ENCODE data around the gene TSPAN32. TPM values are rescaled to one million over a fixed set of nuclear protein-coding genes. Genes with fewer than 3 reads are reported as not detected.

The TSPAN32 gene
- total RNA-seq, 2 donors from 2014 or later, result 8.1 to 14.8 TPM

DNA sequence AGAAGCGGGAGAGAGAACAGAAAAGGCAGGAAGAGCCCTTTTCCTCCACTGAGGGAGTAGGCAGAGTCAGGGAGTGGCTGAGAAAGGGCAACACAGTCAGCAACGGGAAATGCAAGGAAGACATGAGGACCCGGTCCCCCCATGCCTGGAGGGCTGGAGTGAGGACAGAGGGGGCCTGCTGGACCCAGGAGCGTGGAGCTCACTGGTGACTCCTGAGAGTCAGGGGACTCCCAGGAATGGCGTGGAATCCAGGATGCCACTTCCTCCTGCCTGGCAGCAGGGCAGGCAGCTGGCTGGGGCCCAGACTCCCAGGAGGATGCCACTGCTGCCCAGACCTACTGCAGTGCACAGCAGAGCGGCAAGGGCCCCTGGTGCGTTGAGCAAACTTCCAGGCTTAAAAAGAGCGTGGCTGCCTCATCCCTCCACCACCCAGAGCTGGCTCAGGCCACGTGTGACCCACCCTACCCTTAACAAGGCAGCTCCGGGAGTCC is 11.4 kb upstream of the TSPAN32 start:
- peak overlapping the region; percentile 36 for H3K27ac Mint-ChIP-seq
- no peaks in the 10 kb centered on the region for H3K27me3 Mint-ChIP-seq
- H3K36me3 Mint-ChIP-seq (ENCODE audit: low read depth), result no peaks in the 10 kb centered on the region
- no peaks in the 10 kb centered on the region for H3K9me3 Mint-ChIP-seq
- ATAC-seq (replicated peaks), result no peak
- no peak overlapping the region for H3K4me3 Mint-ChIP-seq
- peaks cover 9% of the 10 kb centered on the region for H3K4me1 Mint-ChIP-seq

DNA sequence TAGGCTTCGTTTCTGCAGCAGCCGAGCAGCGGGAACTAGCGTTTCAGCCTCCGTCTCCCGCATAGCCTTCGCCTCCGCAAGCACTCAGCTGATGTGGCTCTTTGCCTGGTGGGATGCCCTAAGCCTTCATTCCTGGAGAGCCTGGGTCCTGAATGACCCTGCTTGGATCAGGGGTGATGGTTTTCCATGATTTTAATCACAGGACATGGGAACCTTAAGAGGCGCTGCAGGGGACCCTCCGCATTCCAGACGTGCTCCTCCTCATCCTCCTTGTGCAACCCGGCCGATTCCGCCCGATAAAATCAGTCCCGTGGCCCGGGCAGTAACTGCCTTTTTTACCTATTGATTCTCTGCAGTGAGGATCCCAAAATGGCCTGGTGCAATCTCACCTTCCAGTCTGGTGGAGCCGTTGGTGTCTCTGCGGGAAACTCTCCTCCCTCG is 8.3 kb upstream of the TSPAN32 start:
- H3K36me3 Mint-ChIP-seq (ENCODE audit: low read depth), result no peaks in the 10 kb centered on the region
- H3K27me3 Mint-ChIP-seq, result no peaks in the 10 kb centered on the region
- no peak overlapping the region for H3K27ac Mint-ChIP-seq
- H3K4me3 Mint-ChIP-seq, result no peak overlapping the region
- H3K9me3 Mint-ChIP-seq, result no peaks in the 10 kb centered on the region
- H3K4me1 Mint-ChIP-seq, result peaks cover 19% of the 10 kb centered on the region
- no peak for ATAC-seq (replicated peaks)

DNA sequence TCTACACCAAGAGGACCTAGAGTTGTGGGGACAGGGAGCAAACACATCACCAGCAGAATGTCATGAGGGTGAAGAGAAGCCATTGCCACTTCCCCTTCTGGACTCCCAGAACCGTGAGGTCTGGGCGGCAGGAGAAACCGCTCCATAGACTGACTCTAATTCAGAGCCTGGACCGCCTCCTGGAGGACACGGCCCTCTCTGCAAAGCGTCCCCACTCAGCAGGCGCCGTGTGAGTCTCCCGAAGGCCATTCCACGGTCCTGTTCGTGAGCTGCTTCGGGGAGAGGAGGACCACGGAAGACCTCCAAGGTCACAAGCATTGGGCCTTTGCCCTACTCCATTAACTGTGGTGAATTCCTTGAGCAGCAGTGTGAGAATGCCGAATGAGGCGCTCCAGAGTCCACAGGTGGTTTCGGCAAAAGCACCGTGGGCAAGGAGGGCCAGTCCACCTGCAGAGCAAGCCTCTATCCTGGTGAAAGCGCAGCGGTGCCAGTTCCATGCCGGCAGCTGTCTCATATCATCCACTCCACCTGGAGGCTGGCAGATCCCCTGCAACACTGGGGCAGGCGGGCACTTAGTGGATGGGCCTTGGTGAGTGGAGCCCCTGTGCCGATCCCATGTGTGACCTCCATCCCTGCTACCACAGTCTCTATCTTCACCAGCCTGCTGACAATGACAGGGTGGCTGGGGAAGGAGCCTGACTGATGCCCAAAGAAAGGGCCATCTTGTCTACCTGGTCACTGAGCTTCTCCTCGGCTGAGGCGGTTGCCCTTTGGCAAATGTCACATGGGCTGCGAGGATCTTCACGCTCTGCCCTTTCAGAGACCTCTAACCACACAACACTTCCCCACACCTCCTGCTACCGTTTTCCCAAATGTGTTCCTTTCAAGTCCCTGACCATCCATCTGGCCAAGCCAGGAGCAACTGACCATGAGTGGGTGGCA is 7.6 kb upstream of the TSPAN32 start:
- ATAC-seq (replicated peaks), result no peak
- Mint-ChIP-seq H3K9me3 (no peaks in the 10 kb centered on the region), H3K4me1 (peaks cover 19% of the 10 kb centered on the region), H3K27ac (no peak overlapping the region), H3K36me3 (ENCODE audit: low read depth) (no peaks in the 10 kb centered on the region), H3K4me3 (no peak overlapping the region), H3K27me3 (no peaks in the 10 kb centered on the region)

DNA sequence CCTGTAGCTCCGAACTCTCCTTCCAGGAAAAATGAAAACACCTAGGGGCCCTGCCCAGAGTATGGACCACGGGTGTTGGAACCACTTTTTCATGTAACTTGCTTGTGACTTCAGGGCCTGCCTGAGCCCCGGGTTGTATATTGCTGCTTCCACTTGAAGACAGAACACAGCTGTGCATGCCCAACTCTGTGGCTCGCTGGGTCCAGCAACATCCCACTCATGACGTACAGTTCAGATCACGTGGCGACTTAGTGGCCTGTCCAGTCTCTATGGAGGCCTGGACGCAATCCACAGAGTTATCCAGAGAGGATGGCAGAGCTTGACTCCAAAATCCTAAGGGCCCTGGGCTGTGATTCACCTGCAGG is 6.9 kb upstream of the TSPAN32 start:
- H3K36me3 Mint-ChIP-seq (ENCODE audit: low read depth), result no peaks in the 10 kb centered on the region
- no peak overlapping the region for H3K4me3 Mint-ChIP-seq
- peaks cover 13% of the 10 kb centered on the region for H3K4me1 Mint-ChIP-seq
- no peak overlapping the region for H3K27ac Mint-ChIP-seq
- H3K9me3 Mint-ChIP-seq, result no peaks in the 10 kb centered on the region
- H3K27me3 Mint-ChIP-seq, result no peaks in the 10 kb centered on the region
- no peak for ATAC-seq (replicated peaks)

DNA sequence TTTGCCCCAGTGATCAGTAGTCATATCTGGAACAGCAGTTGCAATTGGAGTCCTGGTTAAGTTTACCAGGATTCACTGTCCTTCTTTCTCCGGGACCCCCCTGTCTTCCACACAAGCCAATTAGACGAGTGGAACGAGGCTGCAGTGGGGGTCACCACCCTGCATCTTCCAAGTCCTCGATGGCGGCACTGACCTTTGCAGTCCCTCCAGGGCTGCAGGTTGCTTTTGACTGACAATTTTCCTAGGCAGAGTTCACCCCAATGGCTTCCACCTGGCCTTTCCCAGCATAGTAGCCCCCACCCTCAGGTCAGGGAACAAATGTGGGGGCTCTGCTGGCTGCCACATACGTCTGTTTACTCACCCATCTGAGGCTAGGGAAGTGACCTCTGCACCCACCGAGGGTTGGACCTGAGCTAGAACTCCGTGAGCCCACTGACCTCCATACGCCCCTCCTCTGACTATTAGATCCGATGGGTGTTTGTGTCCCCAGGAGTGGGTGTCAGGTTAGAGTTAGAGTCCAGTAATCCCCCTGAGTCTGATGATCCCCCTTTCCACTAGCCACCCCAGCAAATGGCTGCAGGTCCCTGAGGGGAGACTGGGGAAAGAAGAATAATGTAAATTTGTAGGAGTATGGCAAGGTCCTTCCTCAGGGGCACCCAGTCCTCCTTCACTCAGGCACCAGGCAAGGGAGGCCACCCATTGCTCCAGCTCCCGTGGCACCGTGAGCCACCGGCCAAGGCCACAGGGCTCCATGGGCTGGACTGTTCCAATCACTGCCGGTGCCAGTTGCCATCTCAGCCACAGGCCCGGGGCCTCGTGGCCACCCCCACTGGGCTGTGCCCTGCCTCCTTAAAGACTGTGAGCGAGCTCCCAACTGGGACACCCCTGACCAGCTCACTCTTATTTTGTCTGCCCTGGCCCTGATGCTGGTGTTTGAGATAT is 5.6 kb upstream of the TSPAN32 start:
- H3K36me3 Mint-ChIP-seq (ENCODE audit: low read depth), result no peaks in the 10 kb centered on the region
- H3K27ac Mint-ChIP-seq, result no peak overlapping the region
- no peaks in the 10 kb centered on the region for H3K9me3 Mint-ChIP-seq
- H3K4me3 Mint-ChIP-seq, result no peak overlapping the region
- H3K27me3 Mint-ChIP-seq, result no peaks in the 10 kb centered on the region
- H3K4me1 Mint-ChIP-seq, result peaks cover 10% of the 10 kb centered on the region
- no peak for ATAC-seq (replicated peaks)

DNA sequence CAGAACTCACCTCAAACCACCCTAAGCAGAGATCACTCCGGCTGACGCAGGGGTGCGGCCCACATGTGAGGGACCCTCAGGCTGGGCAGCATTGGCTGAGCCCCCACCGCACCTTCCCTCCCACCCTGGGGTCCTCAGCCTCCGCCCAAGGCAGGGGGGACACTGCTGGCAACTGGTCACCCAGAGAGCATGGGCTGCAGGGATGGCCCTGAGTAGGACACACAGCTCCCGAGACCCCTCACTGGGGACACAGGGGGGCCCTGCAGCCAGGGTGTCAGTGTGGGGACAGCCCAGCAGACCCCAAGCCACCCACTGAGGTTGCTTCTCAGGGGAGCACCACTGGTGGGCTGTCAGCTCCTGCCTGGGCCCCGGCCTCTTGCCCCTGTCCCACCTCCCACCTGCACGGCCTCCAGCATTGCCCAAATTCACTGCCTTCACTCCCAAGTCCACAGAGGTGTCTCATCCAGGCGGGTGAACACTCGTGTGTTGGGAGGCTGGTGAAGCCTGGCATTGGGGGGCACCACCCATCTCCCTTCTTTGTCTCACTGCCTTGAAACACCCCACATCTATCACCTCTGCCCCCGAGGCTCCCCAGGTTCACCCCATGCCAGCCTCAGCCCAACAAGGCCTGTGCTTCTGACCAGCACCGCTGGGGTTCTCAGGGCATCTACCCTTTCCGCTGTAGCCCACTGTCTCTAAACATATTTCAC is 4.7 kb upstream of the TSPAN32 start:
- no peaks in the 10 kb centered on the region for H3K9me3 Mint-ChIP-seq
- peak overlapping the region; percentile 41 for H3K27ac Mint-ChIP-seq
- H3K4me1 Mint-ChIP-seq, result peaks cover 10% of the 10 kb centered on the region
- no peaks in the 10 kb centered on the region for H3K36me3 Mint-ChIP-seq (ENCODE audit: low read depth)
- H3K4me3 Mint-ChIP-seq, result no peak overlapping the region
- ATAC-seq (replicated peaks), result no peak
- H3K27me3 Mint-ChIP-seq, result no peaks in the 10 kb centered on the region

DNA sequence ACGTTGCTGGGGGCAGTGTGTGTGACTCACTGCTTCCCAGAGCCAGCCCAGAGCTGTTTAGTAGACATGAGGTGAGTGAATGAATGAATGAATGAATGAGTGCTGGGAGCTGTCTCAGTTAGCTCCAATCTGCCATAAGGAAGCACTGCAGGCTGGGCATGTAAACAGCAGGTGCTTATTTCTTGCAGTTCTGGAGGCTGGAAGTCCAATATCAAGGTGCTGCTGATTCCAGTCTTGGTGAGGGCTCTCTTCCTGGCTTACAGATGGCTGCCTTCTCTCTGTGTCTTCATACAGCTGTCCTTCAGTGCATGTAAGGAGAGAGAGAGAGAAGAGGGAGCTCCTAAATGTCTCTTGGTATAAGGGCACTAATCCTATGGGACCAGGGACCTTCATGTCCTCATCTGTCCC is 4.2 kb upstream of the TSPAN32 start:
- no peak overlapping the region for H3K4me3 Mint-ChIP-seq
- H3K27ac Mint-ChIP-seq, result peak overlapping the region; percentile 41
- H3K9me3 Mint-ChIP-seq, result no peaks in the 10 kb centered on the region
- H3K4me1 Mint-ChIP-seq, result peaks cover 12% of the 10 kb centered on the region
- no peak for ATAC-seq (replicated peaks)
- no peaks in the 10 kb centered on the region for H3K27me3 Mint-ChIP-seq
- H3K36me3 Mint-ChIP-seq (ENCODE audit: low read depth), result no peaks in the 10 kb centered on the region

DNA sequence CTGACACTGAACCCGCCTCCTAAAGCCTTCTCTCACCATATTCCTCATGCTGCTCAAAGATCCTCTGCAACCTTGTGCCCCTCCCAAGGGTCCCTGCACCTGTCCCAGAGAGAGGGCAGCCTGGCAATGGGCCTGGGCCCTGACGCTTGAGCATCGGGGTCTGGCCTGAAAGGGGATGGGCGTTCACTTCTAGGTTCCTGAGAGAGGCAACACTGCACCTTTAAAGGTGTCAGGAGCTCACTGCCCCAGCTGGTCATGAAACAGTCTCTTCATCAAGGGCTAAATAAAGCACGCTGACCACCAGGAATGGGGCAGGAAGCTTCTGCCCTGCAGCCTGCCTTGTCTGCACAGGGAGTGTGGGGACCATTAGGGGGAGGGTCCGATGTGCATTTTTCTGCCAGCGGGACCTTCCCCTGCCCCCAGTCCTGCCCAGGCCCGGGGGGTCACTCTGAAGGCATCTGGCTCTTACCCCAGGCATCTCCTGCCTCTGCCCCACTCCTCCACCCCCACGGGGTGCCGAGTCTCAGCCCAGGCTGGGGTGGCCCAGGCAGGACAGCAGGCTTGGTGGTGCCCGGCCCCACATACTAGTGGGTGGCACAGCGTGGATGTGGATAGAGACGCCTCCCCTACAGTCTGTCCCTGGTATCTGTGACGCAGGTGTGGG is 3.5 kb upstream of the TSPAN32 start:
- peak overlapping the region; percentile 41 for H3K27ac Mint-ChIP-seq
- H3K27me3 Mint-ChIP-seq, result no peaks in the 10 kb centered on the region
- H3K4me3 Mint-ChIP-seq, result no peak overlapping the region
- H3K9me3 Mint-ChIP-seq, result no peaks in the 10 kb centered on the region
- no peak for ATAC-seq (replicated peaks)
- peaks cover 16% of the 10 kb centered on the region for H3K4me1 Mint-ChIP-seq
- no peaks in the 10 kb centered on the region for H3K36me3 Mint-ChIP-seq (ENCODE audit: low read depth)

DNA sequence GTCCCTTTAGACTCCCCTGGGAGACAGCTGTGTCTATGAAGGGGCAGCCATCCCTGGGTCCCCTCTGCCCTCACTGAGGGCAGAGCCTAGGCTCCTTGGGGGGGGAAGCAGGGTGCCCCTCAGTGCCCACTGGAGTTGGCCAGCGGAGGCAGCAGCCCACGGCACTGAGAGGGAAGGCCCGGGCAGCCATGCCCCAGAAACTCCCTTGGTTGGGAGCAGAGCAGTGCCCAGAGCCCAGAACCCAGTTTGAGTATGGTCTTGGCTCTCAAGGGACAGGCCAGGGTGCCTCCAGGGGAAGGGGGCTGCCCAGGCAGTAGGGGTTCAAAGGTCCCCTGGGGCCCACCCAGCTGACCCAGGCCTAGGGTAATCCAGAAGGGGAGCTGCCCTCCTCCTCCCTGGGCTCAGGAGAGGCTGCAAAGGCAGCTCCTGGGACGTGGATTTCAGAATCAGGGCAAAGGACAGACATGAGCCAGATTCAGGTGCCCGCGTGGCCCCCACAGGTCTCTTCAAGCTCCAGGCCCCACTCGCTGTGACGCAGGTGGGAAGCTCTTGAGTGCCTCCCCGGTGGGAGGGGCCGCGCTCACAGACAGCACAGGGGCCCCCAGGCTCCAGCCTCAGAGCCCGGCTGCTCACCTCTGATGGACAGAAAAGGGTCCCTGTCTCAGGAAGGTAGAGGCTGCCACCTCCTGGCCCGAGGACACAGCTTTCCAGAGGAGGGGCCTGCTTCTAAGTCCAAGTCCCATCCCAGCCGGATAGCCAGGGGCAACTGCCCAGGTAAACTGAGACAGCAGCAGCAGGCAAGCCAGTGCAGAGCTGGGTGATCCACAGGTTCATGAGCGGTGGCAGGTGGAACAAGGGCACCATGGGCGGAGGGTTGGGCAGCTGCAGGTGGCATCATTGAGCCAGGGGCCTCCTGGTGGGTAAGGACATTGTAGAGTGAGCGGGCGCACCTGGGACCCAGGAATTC is 2.7 kb upstream of the TSPAN32 start:
- H3K9me3 Mint-ChIP-seq, result no peaks in the 10 kb centered on the region
- H3K4me1 Mint-ChIP-seq, result peaks cover 16% of the 10 kb centered on the region
- H3K27ac Mint-ChIP-seq, result peak overlapping the region; percentile 58

DNA sequence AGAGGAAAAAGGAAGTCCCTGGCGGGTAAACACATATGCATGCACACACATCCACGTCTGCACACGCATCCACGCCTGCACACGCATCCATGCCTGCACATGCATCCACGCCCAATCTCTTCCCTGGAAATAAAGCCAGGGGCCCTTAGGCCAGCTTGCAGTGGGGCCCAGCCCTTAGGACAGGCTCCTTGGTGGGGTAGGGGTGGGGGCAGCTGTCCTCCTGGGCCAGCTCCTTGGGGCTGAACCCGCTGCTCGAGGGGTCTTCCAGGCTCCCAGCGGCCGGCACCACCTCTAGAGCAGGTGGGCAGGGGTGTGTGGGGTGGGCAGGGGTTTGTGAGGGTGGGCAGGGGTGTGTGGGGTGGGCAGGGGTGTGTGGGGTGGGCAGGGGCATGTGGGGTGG is 2.0 kb upstream of the TSPAN32 start:
- Mint-ChIP-seq H3K27ac (peak overlapping the region; percentile 58), H3K27me3 (no peaks in the 10 kb centered on the region), H3K9me3 (no peaks in the 10 kb centered on the region), H3K4me3 (peak overlapping the region; percentile 48), H3K4me1 (peaks cover 16% of the 10 kb centered on the region), H3K36me3 (ENCODE audit: low read depth) (no peaks in the 10 kb centered on the region)
- ATAC-seq (replicated peaks), result no peak

More for the DNA sequence above, 2.7 kb upstream of the TSPAN32 start:
- ATAC-seq (replicated peaks), result no peak
- Mint-ChIP-seq H3K27me3 (no peaks in the 10 kb centered on the region), H3K4me3 (peak overlapping the region; percentile 48), H3K36me3 (ENCODE audit: low read depth) (no peaks in the 10 kb centered on the region)

DNA sequence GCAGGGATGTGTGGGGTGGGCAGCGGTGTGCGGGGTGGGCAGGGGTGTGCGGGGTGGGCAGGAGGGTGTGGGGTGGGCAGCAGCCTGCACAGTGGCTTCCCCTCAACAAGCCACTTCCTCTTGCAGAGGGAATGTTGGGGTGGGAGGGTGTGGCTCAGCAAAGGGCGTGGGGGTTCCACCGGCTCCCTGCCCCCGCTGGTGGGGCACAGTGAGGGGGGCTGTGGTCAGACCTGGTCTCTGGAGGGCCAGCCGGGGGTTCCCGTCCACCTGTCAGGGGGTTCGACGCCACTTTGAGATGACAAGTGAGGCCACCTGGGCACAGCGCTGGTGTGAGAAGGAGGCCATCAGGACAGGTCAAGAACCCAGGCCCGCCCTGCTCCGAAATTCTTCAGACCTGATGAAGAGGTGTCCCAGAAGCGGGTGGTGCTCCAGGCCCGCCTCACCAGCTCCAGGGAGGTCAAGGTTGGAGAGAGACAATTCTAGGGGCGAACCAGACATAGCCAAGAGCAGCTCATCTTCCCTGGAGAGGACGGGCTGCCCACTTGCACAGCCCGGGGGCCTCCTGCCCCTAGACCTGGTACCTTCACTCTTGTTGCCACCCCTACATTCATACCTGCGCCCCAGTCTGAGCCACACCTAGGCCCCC is 1.4 kb upstream of the TSPAN32 start:
- no peaks in the 10 kb centered on the region for H3K36me3 Mint-ChIP-seq (ENCODE audit: low read depth)
- H3K4me3 Mint-ChIP-seq, result peak overlapping the region; percentile 97
- ATAC-seq (replicated peaks), result no peak
- H3K27me3 Mint-ChIP-seq, result no peaks in the 10 kb centered on the region
- H3K4me1 Mint-ChIP-seq, result peaks cover 16% of the 10 kb centered on the region
- H3K9me3 Mint-ChIP-seq, result no peaks in the 10 kb centered on the region
- peak overlapping the region; percentile 96 for H3K27ac Mint-ChIP-seq

DNA sequence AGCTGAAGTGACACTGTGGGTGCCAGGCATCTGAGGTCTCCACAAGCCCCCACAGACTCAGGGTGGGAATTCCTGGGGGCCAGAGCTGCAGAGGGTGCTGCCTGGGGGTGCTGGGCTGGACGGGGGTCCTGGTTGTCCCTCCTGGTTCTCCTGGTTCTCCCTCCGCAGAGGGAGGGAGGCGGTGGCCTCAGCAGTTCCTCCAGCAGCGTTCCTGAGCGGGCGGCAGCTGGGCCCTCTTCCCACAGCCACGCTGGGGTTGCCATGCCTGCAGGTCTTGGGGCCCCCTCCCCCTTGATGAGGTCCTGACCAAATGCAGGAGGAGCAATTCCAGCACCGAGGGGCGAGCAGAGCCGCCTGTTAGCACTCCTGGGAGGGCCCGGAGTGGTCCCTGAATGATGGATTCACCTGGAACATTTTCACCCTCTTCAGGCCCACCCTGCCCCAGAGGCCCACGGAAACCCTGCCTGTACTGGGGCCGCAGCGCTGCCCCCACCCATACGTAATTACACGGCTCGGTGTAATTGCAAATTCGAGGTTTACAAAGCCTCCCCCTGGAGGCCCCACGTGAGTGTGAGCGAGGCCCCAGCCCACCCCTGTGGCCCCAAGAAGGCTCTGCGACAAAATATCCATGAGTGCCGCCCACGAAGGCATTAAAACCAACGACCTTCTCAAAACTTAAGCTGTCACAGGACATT is 730 bp upstream of the TSPAN32 start:
- H3K9me3 Mint-ChIP-seq, result no peaks in the 10 kb centered on the region
- peaks cover 19% of the 10 kb centered on the region for H3K4me1 Mint-ChIP-seq
- H3K36me3 Mint-ChIP-seq (ENCODE audit: low read depth), result no peaks in the 10 kb centered on the region
- no peaks in the 10 kb centered on the region for H3K27me3 Mint-ChIP-seq
- peak overlapping the region; percentile 97 for H3K4me3 Mint-ChIP-seq
- ATAC-seq (replicated peaks), result no peak
- H3K27ac Mint-ChIP-seq, result peak overlapping the region; percentile 96

Data from activated T-helper 17 cell treated with anti-CD3 and anti-CD28 coated beads, Interleukin-2, amount 50 U/mL, for 72 hours (primary cell).